DMS79 treated with DMSO at 0.1 percent for 48 hours (cell line): ENCODE data around the gene RASL12.
"Not testable (repeated sequence)": the region's sequence is repeated elsewhere in the genome, so short reads cannot be mapped to it uniquely, and the experiment has no call there.

Experiments
- DNase-seq: peaks from one replicate; lab custom pipeline; 2025; lab: John Stamatoyannopoulos, UW

The RASL12 gene

DNA sequence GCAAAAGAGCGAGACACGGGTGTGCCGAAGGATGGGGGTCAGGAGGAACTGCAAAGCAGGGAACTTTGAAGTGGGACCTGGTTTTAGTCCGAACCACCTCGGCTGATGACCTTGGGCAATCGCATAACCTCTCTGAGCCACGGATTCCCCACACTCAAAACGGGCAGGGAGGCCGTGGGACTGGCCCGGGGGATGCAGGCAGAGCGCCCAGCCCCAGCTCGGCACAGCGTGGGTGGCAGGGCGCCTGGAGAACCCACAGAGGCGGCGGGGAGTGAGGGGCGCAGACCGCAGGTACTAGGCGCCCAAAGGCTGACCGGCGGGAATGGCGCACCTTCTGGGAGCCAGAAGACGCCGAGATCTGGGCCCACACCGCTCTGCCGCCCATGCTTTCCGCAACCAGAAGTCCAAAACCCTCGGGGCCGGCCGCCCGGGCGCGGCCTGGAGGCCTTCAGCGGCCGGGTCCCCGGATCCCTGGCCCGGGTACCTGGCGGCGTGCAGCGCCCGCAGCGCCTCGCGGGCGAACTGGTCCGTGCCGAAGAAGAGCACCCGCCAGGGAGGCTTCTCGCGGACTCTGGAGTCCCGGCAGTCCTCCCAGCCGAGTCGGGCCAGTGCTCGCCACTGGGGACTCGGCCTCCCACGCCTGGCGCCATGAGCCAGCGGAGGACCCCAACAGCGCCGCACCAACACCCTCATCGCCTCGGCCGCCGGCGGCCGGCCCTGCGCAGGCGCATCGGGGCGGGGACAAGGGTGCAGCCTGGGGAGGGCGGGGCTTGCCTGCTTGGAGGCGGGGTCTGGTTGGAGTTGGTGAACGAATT is 38.7 kb downstream of the RASL12 start, which contains the start of gene MTFMT:
TSS of gene MTFMT (minus strand) at position 719 of the 815 bp plus-strand sequence. CDS start at position 693, 26 bp downstream.
- peak; percentile 43 for DNase-seq

DNA sequence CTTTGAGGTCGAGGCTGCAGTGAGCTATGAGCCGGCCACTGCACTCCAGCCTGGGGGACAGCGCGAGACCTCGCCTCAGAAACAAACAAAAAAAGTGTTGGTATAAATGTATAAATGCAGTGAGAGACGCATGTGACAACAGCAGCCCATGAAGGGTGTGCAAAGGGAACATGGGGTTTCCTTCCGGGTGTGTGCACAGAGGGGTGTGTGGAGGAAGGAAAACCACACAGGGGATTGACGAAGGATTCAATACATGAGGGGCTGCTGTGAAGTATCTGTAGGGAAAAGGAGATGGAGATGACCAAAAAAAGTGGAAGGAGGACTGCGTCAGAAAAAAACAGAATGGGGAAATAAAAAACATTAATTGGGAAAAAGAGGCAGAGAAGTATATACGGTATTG is 39.5 kb downstream of the RASL12 start:
- DNase-seq = no peak

DNA sequence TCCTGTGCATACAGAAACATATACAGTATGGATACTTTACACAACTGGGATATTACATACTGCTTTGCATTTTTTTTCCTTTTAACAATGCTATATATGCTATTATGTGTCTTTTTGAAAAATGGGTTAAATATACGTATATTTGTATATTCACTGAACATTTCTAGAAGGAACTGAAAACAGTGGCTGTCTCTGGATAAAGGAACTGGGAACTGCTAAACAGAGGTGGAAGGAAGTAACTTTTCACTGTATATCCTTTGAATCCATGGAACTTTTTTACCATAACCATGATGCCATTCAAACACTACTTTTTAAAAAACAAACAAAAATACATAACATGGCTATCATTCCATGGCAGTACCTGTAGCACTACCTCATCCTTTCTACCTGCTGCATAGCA is 40.2 kb downstream of the RASL12 start:
- DNase-seq = no peak

DNA sequence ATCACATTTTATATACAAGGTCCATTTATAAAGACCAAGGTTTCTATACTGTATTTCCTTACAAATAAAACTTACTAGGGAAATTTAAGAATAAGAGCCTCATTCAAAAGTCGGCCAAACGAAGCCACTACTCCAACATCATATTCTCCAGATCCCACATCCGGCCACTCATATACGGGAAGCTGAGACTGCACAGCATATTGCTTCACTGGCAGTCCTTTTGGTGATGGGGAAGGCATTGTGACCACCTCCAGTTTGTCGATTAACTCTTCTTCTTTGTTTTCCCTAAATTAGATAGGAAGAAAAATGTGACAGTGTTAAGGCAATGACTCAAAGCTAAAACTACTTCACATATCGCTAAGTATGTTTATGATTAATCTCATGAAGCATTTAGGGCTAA is 41.0 kb downstream of the RASL12 start:
- DNase-seq = no peak

DNA sequence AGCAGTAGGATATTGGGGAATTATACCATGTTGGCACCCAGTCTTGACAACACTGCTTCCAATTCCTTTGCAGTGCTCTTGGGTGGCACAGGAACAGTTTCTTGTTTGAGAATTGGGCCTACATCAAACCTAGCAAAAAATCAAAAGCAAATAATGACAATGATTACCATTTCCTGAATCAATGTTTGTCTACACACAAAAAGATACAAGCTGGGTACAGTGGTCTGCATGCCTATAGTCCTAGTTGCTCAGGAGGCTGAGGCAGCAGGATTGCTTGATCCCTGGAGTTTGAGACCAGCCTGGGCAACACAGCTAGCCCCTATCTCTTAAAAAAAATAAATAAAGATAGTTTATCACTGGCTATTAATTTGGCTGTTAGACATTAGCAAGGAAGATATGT is 46.3 kb downstream of the RASL12 start:
- no peak for DNase-seq

DNA sequence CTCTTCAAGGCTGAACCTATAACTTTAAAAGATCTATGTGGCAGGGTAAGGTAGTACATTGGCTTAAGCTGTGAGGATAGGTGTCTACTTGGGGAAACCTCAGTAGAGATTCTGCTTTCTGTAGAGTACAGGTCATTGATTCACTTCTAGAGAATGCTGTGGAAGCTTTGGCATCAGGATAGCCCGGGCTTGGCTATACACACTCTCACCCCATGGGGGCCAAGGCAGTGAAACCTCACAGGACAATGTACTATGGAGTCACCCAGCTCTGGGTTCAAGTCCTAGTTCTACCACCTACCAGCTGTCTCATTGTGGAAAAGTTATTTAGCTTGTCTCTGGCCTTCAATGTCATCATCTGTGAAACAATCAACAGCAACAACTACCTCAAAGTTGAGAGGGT is 47.4 kb downstream of the RASL12 start:
- no peak for DNase-seq

DNA sequence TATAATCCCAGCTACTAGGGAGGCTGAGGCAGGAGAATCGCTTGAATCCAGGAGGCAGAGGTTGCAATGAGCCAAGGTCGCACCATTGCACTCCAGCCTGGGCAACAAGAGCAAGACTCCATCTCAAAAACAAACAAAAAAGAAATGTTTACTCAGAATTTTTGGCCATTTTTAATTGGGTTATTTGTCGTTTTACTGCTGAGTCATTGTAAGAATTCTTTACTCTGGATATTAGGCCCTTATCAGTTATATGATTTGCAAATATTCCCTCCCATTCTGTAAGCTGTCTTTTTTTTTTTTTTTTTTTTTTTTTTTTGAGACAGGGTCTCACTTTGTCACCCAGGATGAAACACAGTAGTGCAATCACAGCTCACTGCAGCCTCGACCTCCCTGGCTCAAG is 56.6 kb downstream of the RASL12 start:
- DNase-seq = not testable (repeated sequence)

DNA sequence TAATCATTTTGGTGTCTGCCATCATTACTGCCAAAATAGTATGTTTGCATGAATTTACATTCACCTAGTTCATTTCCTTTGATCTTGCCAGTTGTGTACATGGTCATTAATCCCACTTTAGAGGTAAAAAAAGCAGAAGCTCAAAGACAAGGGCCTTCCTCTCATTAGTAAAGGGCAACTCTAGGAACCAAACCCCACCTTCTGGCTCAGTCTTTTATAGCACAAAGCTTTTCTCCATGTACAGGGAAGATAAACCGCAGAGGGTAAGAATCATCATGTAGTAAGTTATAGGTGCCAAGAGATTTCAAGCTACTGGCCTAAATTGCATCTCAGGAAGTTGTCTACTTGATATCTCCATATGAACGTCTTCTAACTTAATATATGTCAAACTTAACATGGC is 58.8 kb downstream of the RASL12 start:
- no peak for DNase-seq

DNA sequence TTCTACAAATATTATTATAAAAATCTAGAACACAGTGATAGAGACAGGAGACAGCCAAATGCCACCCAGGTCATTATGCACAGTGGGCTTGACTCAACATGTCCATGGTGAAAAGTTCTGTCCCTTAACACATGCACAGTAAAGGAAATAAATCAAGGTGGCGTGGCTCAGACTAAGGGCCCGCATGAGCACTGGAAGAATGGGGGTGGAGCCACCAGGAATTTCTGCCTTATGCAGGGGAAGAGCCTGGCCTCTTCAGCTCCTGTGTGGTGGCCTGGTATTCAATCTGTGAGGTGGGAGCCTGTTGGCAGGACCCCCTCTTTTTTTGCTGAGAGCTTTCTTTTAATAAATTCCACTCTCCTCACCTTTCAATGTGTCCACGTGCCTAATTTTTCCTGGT is 60.9 kb downstream of the RASL12 start:
- DNase-seq = no peak

DNA sequence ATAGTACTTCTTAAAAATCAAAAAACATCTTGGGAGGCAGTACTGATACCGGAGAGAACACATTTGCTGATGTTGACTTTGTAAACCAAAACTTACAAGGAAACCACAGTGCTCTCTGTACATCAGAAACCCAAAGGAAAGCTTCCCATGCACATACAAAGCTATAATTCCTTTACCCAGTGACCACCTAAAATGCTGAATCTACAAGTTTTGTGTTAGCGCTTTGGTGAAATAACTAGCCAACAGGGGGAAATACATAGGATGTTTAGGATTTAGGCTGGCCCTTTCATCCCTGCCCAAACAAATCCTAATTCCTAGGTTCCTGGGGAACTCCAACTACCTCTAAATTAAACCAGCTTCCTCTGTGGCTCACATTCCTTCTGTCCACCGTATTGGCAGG is 62.8 kb downstream of the RASL12 start:
- no peak for DNase-seq
